ENCODE results near the gene OTUD3.

- no peak for TF ChIP-seq POLR2A (IDR thresholded peaks at IDR 0.05)
- TF ChIP-seq CTCF (IDR thresholded peaks at IDR 0.05): no peak
These were observed 27.2 kb downstream of the OTUD3 start for GRCh38 chr1:19909392-19909791.
